Measurements from ENCODE around the gene LDLRAD4.

- TF ChIP-seq CTCF (IDR thresholded peaks at IDR 0.05; ENCODE audit: borderline replicate concordance, extremely low read depth, low read length, poor library complexity, severe bottlenecking) (no peak), EZH2 (IDR thresholded peaks at IDR 0.05; ENCODE audit: borderline replicate concordance, low read depth, low read length, severe bottlenecking) (no peak)
These were observed 119.8 kb downstream of the LDLRAD4 start for GRCh38 chr18:13338318-13338717.

All from DND-41 (cell line).